Measurements from ENCODE around the gene TYW1B.
"Not testable (repeated sequence)": the region's sequence is repeated elsewhere in the genome, so short reads cannot be mapped to it uniquely, and the experiment has no call there.

TYW1B gene

GRCh38 chr7:72808511-72808910, 19.5 kb downstream of the TYW1B start:
- not testable (repeated sequence) for H3K4me3 ChIP-seq (ENCODE audit: low read depth, low read length); H3K27ac ChIP-seq (ENCODE audit: low read depth, low read length); H3K27me3 ChIP-seq (ENCODE audit: control insufficient read depth, insufficient read depth, low read length); H3K4me1 ChIP-seq (ENCODE audit: control insufficient read depth, insufficient read depth, low read length); H3K9me3 ChIP-seq (ENCODE audit: control insufficient read depth, insufficient read depth, low read depth, low read length); H3K9ac ChIP-seq (ENCODE audit: low read length)
- H3K36me3 ChIP-seq (ENCODE audit: control insufficient read depth, insufficient read depth, low read length), result peaks cover 16% of the 10 kb centered on the region

DNA sequence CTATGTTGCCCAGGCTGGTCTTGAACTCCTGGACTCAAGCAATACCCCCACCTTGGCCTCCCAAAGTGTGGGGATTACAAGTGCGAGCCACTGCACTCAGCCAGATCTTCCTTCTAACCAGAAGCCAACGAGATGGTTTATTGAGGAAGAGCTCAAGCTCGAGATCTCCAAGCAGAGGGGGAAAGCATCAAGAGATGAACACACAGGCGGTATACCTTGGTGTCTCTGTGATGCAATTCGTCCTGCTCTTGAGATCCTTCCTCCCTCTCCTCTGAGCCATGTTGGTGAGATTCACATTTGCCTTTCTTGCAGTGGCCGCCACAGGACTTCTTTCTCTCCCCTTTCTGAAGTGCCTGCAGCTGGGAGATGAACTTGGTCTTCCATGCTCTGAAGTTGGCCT, 21.1 kb downstream of the TYW1B start:
- H3K36me3 ChIP-seq (ENCODE audit: control insufficient read depth, insufficient read depth, low read length), result peaks cover 18% of the 10 kb centered on the region
- H3K27me3 ChIP-seq (ENCODE audit: control insufficient read depth, insufficient read depth, low read length); H3K4me1 ChIP-seq (ENCODE audit: control insufficient read depth, insufficient read depth, low read length); H3K27ac ChIP-seq (ENCODE audit: low read depth, low read length); H3K4me3 ChIP-seq (ENCODE audit: low read depth, low read length); H3K9ac ChIP-seq (ENCODE audit: low read length); H3K9me3 ChIP-seq (ENCODE audit: control insufficient read depth, insufficient read depth, low read depth, low read length): not testable (repeated sequence)

DNA sequence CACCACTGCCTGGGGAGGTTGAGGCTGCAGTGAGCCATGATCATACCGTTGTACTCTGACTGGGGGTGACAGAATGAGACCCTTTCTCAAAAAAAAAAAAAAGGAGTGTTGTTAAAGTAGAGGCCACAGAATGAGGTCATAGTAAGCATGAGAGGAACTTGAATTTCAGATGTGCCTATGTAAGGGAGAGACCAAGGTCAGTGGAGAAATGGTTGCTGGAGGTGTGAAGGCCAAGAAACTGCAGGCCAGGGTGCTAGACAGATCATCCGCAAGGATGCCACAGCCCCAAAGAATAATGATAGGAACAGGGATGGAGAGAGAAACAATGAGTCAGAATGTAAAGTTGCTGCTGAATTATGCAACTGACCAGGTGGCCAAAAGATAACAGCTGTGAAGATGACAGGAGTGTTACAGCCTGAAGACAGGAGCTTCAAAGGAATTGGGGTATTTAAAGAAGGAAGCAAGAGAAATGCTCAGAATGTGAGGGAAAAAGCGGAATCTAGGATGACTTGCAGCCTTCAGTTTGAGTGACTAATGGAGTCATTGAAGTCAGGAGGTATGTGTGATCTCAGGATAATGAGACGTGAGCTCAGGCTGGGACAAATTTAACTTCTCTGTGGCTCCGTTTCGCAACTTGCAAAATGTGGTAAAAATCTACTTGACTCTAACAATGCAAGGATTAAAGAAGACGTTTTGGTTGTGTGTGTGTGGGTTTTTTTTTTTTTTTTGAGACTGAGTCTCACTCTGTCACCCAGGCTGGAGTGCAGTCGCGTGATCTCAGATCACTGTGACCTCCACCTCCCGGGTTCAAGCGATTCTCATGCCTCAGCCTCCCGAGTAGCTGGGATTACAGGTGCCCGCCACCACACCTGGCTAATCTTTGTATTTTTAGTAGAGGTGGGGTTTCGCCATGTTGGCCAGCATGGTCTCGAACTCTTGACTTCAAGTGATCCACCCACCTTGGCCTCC, 22.2 kb downstream of the TYW1B start:
- no peak overlapping the region for H3K9ac ChIP-seq (ENCODE audit: low read length)

GRCh38 chr7:72803778-72804177, 24.2 kb downstream of the TYW1B start:
- H3K36me3 ChIP-seq (ENCODE audit: control insufficient read depth, insufficient read depth, low read length), result peaks cover 18% of the 10 kb centered on the region
- not testable (repeated sequence) for H3K27ac ChIP-seq (ENCODE audit: low read depth, low read length); H3K27me3 ChIP-seq (ENCODE audit: control insufficient read depth, insufficient read depth, low read length); H3K9me3 ChIP-seq (ENCODE audit: control insufficient read depth, insufficient read depth, low read depth, low read length); H3K4me3 ChIP-seq (ENCODE audit: low read depth, low read length); H3K9ac ChIP-seq (ENCODE audit: low read length); H3K4me1 ChIP-seq (ENCODE audit: control insufficient read depth, insufficient read depth, low read length)

More for the DNA sequence above, 22.2 kb downstream of the TYW1B start:
- Histone ChIP-seq H3K36me3 (ENCODE audit: control insufficient read depth, insufficient read depth, low read length) (peaks cover 18% of the 10 kb centered on the region), H3K27me3 (ENCODE audit: control insufficient read depth, insufficient read depth, low read length) (no peaks in the 10 kb centered on the region), H3K4me3 (ENCODE audit: low read depth, low read length) (no peak overlapping the region), H3K4me1 (ENCODE audit: control insufficient read depth, insufficient read depth, low read length) (no peaks in the 10 kb centered on the region), H3K9me3 (ENCODE audit: control insufficient read depth, insufficient read depth, low read depth, low read length) (no peaks in the 10 kb centered on the region), H3K27ac (ENCODE audit: low read depth, low read length) (no peak overlapping the region)

- not testable (repeated sequence) for H3K9ac ChIP-seq (ENCODE audit: low read length); H3K9me3 ChIP-seq (ENCODE audit: control insufficient read depth, insufficient read depth, low read depth, low read length); H3K4me1 ChIP-seq (ENCODE audit: control insufficient read depth, insufficient read depth, low read length); H3K27me3 ChIP-seq (ENCODE audit: control insufficient read depth, insufficient read depth, low read length); H3K27ac ChIP-seq (ENCODE audit: low read depth, low read length); H3K4me3 ChIP-seq (ENCODE audit: low read depth, low read length)
- H3K36me3 ChIP-seq (ENCODE audit: control insufficient read depth, insufficient read depth, low read length), result peaks cover 17% of the 10 kb centered on the region
Observed at GRCh38 chr7:72801564-72801963, 26.4 kb downstream of the TYW1B start.

- H3K9me3 ChIP-seq (ENCODE audit: control insufficient read depth, insufficient read depth, low read depth, low read length); H3K27me3 ChIP-seq (ENCODE audit: control insufficient read depth, insufficient read depth, low read length); H3K36me3 ChIP-seq (ENCODE audit: control insufficient read depth, insufficient read depth, low read length); H3K4me3 ChIP-seq (ENCODE audit: low read depth, low read length); H3K9ac ChIP-seq (ENCODE audit: low read length); H3K4me1 ChIP-seq (ENCODE audit: control insufficient read depth, insufficient read depth, low read length); H3K27ac ChIP-seq (ENCODE audit: low read depth, low read length): not testable (repeated sequence)
Observed at GRCh38 chr7:72795401-72795800, 32.6 kb downstream of the TYW1B start.

DNA sequence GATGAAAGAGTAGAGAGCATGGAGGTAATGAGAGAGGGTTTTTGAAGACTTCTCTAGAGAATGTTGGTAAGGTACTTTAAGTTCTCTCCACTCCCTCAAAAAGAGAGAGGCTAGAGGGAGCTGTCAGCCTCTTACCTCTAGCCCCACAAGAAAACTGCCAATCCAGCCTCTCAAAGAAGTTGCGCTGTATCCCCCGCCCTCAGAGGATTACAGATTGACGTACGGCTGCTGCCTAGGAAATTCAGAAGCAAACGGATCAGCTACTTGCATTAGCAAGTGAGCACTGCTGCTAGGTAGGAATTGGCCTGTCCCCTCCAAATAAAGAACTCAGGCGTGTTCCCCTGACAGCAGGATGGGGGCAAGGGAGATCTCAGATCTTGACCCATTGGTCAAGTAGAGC, 34.2 kb downstream of the TYW1B start:
- Histone ChIP-seq H3K27ac (ENCODE audit: low read depth, low read length) (no peak overlapping the region), H3K4me1 (ENCODE audit: control insufficient read depth, insufficient read depth, low read length) (no peaks in the 10 kb centered on the region), H3K4me3 (ENCODE audit: low read depth, low read length) (no peak overlapping the region), H3K27me3 (ENCODE audit: control insufficient read depth, insufficient read depth, low read length) (no peaks in the 10 kb centered on the region), H3K9ac (ENCODE audit: low read length) (no peak overlapping the region), H3K36me3 (ENCODE audit: control insufficient read depth, insufficient read depth, low read length) (peaks cover 6% of the 10 kb centered on the region), H3K9me3 (ENCODE audit: control insufficient read depth, insufficient read depth, low read depth, low read length) (peaks cover 3% of the 10 kb centered on the region; the same call in 1 of the 2 replicates)

- not testable (repeated sequence) for H3K27ac ChIP-seq (ENCODE audit: low read depth, low read length); H3K36me3 ChIP-seq (ENCODE audit: control insufficient read depth, insufficient read depth, low read length); H3K27me3 ChIP-seq (ENCODE audit: control insufficient read depth, insufficient read depth, low read length); H3K4me1 ChIP-seq (ENCODE audit: control insufficient read depth, insufficient read depth, low read length); H3K9ac ChIP-seq (ENCODE audit: low read length); H3K4me3 ChIP-seq (ENCODE audit: low read depth, low read length); H3K9me3 ChIP-seq (ENCODE audit: control insufficient read depth, insufficient read depth, low read depth, low read length)
Observed at GRCh38 chr7:72790698-72791060, 37.3 kb downstream of the TYW1B start.

DNA sequence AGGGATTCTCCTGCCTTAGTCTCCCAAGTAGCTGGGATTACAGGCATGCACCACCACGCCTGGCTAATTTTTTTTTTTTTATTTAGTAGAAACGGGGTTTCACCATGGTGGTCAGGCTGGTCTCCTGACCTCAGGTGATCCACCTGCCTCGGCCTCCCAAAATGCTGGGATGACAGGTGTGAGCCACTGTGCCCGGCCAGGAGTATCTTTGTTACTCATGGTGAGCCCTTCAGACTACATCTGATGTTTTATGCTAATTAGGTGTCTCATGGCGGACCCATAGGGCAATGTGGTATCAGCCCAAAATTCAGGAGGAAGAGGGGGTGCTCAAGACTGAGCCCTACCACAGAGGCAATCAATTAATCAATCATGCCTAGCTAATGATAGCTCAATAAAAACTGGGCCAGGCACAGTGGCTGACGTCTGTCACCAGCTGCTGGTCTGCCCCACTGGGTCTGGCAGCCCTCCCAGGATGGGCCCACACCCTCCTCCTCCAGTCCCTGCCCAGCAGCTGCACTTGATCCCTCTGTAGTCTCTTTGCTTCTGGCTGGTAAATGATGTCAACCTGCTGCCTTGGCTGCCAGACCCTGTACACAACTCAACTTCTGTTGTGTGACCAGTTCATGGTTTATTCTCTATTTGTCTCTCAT, 37.8 kb downstream of the TYW1B start:
- not testable (repeated sequence) for H3K27ac ChIP-seq (ENCODE audit: low read depth, low read length); H3K4me1 ChIP-seq (ENCODE audit: control insufficient read depth, insufficient read depth, low read length); H3K27me3 ChIP-seq (ENCODE audit: control insufficient read depth, insufficient read depth, low read length); H3K9me3 ChIP-seq (ENCODE audit: control insufficient read depth, insufficient read depth, low read depth, low read length); H3K4me3 ChIP-seq (ENCODE audit: low read depth, low read length); H3K36me3 ChIP-seq (ENCODE audit: control insufficient read depth, insufficient read depth, low read length); H3K9ac ChIP-seq (ENCODE audit: low read length)

DNA sequence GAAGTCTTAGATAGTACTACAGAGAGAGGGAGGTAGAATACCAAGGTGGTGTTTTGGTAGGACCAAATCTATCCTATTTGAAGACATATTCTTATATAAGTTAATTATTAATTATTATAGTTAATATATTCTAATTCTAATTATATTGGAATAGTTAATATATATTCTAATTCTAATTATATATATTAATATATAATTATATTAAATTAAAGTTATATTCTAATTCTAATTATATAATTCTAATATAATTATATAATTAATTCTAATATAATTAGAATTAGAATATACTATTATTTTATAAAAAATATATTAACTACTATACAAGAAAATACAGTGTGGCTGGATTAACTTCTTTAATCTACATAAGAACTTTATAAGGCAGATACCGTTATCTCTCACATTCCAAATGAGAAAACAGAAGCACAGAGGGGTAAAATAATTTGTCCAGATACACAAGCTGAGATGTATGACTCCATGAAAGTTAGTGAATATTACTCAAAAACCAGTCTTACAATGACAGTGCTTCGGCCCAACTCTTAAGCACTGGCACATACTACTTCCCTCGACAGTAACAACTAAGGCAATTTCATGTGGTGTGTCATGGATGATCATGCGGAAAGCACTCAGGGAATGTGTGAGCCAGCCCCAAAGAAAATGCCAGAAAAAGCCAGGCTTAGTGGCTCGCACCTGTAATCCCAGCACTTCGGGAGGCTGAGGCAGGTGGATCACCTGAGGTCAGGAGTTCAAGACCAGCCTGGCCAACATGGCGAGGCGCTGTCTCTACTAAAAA, 42.6 kb downstream of the TYW1B start:
- no peaks in the 10 kb centered on the region for H3K4me1 ChIP-seq (ENCODE audit: control insufficient read depth, insufficient read depth, low read length)
- H3K4me3 ChIP-seq (ENCODE audit: low read depth, low read length), result no peak overlapping the region
- H3K9ac ChIP-seq (ENCODE audit: low read length), result no peak overlapping the region
- no peaks in the 10 kb centered on the region for H3K27me3 ChIP-seq (ENCODE audit: control insufficient read depth, insufficient read depth, low read length)
- H3K36me3 ChIP-seq (ENCODE audit: control insufficient read depth, insufficient read depth, low read length), result no peaks in the 10 kb centered on the region
- H3K27ac ChIP-seq (ENCODE audit: low read depth, low read length), result no peak overlapping the region
- H3K9me3 ChIP-seq (ENCODE audit: control insufficient read depth, insufficient read depth, low read depth, low read length), result no peaks in the 10 kb centered on the region

Measured in HUES6 (cell line).